Uterus (tissue), 2 donors: ENCODE measurements around the gene HS3ST3A1.

Source experiments
- CTCF ChIP-seq, 4 experiments: fragments of 200-600 bp in 2 of 4; fragments of 450-650 bp in 2 of 4; sonication (generic) in 2 of 4; IDR thresholded peaks; one replicate each; pipeline ENCODE4 v1.5.1; 2016 to 2019; ENCODE audit warnings: antibody characterized with exemption in 4 of 4, mild to moderate bottlenecking in 2 of 4, moderate library complexity in 1 of 4
- POLR2A ChIP-seq, 2 donors: fragments of 450-650 bp; IDR thresholded peaks; one replicate each; pipeline ENCODE4 v1.6.1; 2016; ENCODE audit warnings: antibody characterized with exemption in 2 of 2, mild to moderate bottlenecking in 1 of 2, moderate library complexity in 1 of 2

- no peak for TF ChIP-seq CTCF (IDR thresholded peaks at IDR 0.05)
- no peak for TF ChIP-seq POLR2A (IDR thresholded peaks at IDR 0.05)
Observed at GRCh38 chr17:13601322-13601775, 380 bp downstream of the HS3ST3A1 start.
